ENCODE measurements around the gene SLC7A14. TPM values are rescaled to one million over a fixed set of nuclear protein-coding genes. Genes with fewer than 3 reads are reported as not detected.
"Not testable (repeated sequence)": the region's sequence is repeated elsewhere in the genome, so short reads cannot be mapped to it uniquely, and the experiment has no call there.

SLC7A14 gene
- total and polyA plus RNA-seq, 2 donors (not counting 1 experiment from before 2014, with no cell fraction given), result not detected

DNA sequence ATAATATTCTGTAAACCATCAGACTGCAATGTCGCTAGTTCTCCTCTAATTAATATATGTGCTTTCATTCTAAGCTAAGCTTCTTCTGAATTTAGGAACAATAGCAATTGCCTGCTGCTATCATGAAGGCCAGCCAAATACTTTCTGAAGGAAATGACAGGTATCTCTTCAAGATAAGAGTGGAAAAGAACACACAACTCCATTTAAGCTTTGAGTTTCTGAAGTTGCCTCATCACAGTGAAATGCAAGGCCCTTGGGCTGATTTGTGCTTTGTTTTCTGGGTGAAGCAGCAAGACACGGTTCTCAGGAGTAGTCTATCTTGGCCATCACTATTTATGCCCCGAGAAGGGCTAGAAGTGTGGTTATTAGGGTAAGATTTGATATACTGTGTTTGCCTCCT, 6.2 kb downstream of the SLC7A14 start:
- no peak overlapping the region for H3K27ac Mint-ChIP-seq
- no peak for ATAC-seq (ENCODE audit: low read depth)
- no peak overlapping the region for H2AFZ ChIP-seq (ENCODE audit: insufficient read depth, low read depth, low read length, poor library complexity, severe bottlenecking)
- no peak overlapping the region for H3K4me2 ChIP-seq (replicated peaks; ENCODE audit: low read depth, low read length, poor library complexity, severe bottlenecking)
- H3K9ac ChIP-seq (ENCODE audit: low read length), result no peak overlapping the region
- H3K79me2 ChIP-seq (ENCODE audit: control insufficient read depth, insufficient read depth, low read length), result no peaks in the 10 kb centered on the region
- peaks cover 45% of the 10 kb centered on the region for H3K27me3 Mint-ChIP-seq
- H3K9me3 Mint-ChIP-seq (ENCODE audit: insufficient read depth), result peaks cover 3% of the 10 kb centered on the region
- no peaks in the 10 kb centered on the region for H4K20me1 ChIP-seq (ENCODE audit: control insufficient read depth, insufficient read depth, low read length, poor library complexity, severe bottlenecking)
- ChIA-PET CTCF (no interaction called here), POLR2A (no interaction called here)
- no peaks in the 10 kb centered on the region for H3K36me3 ChIP-seq (replicated peaks in 1 of 2; ENCODE audit: control extremely low read depth in 1 of 2, control insufficient read depth in 1 of 2, extremely low read depth in 1 of 2, insufficient read depth in 2 of 2, low read length in 1 of 2)
- H3K9me3 ChIP-seq (ENCODE audit: control extremely low read depth in 1 of 3, control insufficient read depth in 2 of 3, insufficient read depth in 1 of 3, low read length in 2 of 3), result peaks cover 0 to 4% (median 0%) of the 10 kb centered on the region in 3 donors
- H3K4me1 ChIP-seq (ENCODE audit: control insufficient read depth in 2 of 2, insufficient read depth in 2 of 2, low read length in 2 of 2), result no peaks in the 10 kb centered on the region
- H3K4me3 Mint-ChIP-seq, result no peak overlapping the region
- DNase-seq, result no peak
- 66% methylated on average over 2 of the region's 3 CpGs for WGBS (ENCODE audit: insufficient coverage)
- intact Hi-C loops (cut with micrococcal nuclease), result no loop called here
- no peak for TF ChIP-seq EZH2 (IDR thresholded peaks at IDR 0.05; ENCODE audit: borderline replicate concordance, insufficient read depth, low read depth, low read length, poor library complexity, severe bottlenecking)
- TF ChIP-seq, protein P1, sequence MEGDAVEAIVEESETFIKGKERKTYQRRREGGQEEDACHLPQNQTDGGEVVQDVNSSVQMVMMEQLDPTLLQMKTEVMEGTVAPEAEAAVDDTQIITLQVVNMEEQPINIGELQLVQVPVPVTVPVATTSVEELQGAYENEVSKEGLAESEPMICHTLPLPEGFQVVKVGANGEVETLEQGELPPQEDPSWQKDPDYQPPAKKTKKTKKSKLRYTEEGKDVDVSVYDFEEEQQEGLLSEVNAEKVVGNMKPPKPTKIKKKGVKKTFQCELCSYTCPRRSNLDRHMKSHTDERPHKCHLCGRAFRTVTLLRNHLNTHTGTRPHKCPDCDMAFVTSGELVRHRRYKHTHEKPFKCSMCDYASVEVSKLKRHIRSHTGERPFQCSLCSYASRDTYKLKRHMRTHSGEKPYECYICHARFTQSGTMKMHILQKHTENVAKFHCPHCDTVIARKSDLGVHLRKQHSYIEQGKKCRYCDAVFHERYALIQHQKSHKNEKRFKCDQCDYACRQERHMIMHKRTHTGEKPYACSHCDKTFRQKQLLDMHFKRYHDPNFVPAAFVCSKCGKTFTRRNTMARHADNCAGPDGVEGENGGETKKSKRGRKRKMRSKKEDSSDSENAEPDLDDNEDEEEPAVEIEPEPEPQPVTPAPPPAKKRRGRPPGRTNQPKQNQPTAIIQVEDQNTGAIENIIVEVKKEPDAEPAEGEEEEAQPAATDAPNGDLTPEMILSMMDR (IDR thresholded peaks at IDR 0.05), result no peak
- H3K4me3 ChIP-seq (ENCODE audit: control extremely low read depth in 1 of 5, extremely low read depth in 1 of 5, insufficient read depth in 1 of 5, low read depth in 2 of 5, low read length in 4 of 5), result no peak overlapping the region
- peaks cover 0 to 25% (median 13%) of the 10 kb centered on the region in 4 experiments for H3K27me3 ChIP-seq (replicated peaks in 1 of 4; ENCODE audit: control extremely low read depth in 1 of 4, control insufficient read depth in 3 of 4, insufficient read depth in 4 of 4, low read length in 3 of 4)
- no peak overlapping the region for H3K27ac ChIP-seq (ENCODE audit: low read length in 2 of 2)
- H3K4me1 Mint-ChIP-seq, result no peaks in the 10 kb centered on the region

DNA sequence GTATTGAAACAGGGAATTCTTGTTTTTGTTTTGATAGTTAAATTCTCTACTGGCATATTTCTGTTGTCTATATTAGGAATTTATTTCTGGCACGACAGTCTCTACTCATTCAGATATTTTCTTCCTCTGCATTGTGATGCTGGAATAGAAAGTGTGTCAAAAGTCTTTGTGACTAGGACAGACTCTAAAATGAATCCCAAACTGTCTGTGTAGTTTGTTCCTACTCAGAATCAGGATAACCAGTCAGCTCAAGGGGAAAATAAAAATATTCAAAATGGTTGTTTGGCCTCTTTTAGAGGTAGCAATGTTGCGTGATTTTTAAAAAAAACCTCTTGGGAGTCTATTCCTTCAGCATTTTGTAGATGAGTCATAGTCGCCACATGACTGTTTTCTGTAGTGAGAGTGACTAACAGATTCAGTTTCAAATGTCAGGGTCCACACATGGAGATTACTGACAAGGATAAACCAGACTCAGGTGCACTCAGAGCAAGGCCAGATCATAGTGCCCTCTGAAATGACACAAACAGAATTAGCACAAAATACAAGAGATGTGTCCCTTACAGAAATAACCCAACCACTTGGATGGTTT, 13.1 kb downstream of the SLC7A14 start:
- intact Hi-C loops (cut with micrococcal nuclease), result no loop called here
- Histone ChIP-seq H4K20me1 (ENCODE audit: control insufficient read depth, insufficient read depth, low read length, poor library complexity, severe bottlenecking) (no peaks in the 10 kb centered on the region), H3K79me2 (ENCODE audit: control insufficient read depth, insufficient read depth, low read length) (no peaks in the 10 kb centered on the region), H3K9ac (ENCODE audit: low read length) (no peak overlapping the region), H3K27ac (ENCODE audit: low read length in 2 of 2) (no peak overlapping the region), H3K36me3 (replicated peaks in 1 of 2; ENCODE audit: control extremely low read depth in 1 of 2, control insufficient read depth in 1 of 2, extremely low read depth in 1 of 2, insufficient read depth in 2 of 2, low read length in 1 of 2) (no peaks in the 10 kb centered on the region), H3K27me3 (replicated peaks in 1 of 4; ENCODE audit: control extremely low read depth in 1 of 4, control insufficient read depth in 3 of 4, insufficient read depth in 4 of 4, low read length in 3 of 4) (peaks cover 0 to 6% (median 0%) of the 10 kb centered on the region in 4 experiments), H2AFZ (ENCODE audit: insufficient read depth, low read depth, low read length, poor library complexity, severe bottlenecking) (no peak overlapping the region), H3K9me3 (ENCODE audit: control extremely low read depth in 1 of 3, control insufficient read depth in 2 of 3, insufficient read depth in 1 of 3, low read length in 2 of 3) (no peaks in the 10 kb centered on the region), H3K4me2 (replicated peaks; ENCODE audit: low read depth, low read length, poor library complexity, severe bottlenecking) (no peak overlapping the region), H3K4me3 (ENCODE audit: control extremely low read depth in 1 of 5, extremely low read depth in 1 of 5, insufficient read depth in 1 of 5, low read depth in 2 of 5, low read length in 4 of 5) (no peak overlapping the region), H3K4me1 (ENCODE audit: control insufficient read depth in 2 of 2, insufficient read depth in 2 of 2, low read length in 2 of 2) (no peaks in the 10 kb centered on the region)
- H3K9me3 Mint-ChIP-seq (ENCODE audit: insufficient read depth), result no peaks in the 10 kb centered on the region
- H3K27ac Mint-ChIP-seq, result no peak overlapping the region
- ChIA-PET CTCF (no interaction called here), POLR2A (no interaction called here)
- no peak for DNase-seq
- H3K27me3 Mint-ChIP-seq, result peaks cover 40% of the 10 kb centered on the region
- no peaks in the 10 kb centered on the region for H3K4me1 Mint-ChIP-seq
- 57% methylated on average over 2 of the region's 3 CpGs for WGBS (ENCODE audit: insufficient coverage)
- H3K4me3 Mint-ChIP-seq, result no peak overlapping the region
- no peak for ATAC-seq (ENCODE audit: low read depth)
- TF ChIP-seq, protein P1 (IDR thresholded peaks at IDR 0.05), result no peak
- no peak for TF ChIP-seq EZH2 (IDR thresholded peaks at IDR 0.05; ENCODE audit: borderline replicate concordance, insufficient read depth, low read depth, low read length, poor library complexity, severe bottlenecking)

DNA sequence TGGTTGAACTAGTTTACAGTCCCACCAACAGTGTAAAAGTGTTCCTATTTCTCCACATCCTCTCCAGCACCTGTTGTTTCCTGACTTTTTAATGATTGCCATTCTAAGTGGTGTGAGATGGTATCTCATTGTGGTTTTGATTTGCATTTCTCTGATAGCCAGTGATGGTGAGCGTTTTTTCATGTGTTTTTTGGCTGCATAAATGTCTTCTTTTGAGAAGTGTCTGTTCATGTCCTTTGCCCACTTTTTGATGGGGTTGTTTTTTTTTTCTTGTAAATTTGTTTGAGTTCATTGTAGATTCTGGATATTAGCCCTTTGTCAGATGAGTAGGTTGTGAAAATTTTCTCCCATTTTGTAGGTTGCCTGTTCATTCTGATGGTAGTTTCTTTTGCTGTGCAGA, 18.3 kb downstream of the SLC7A14 start:
- H3K9me3 Mint-ChIP-seq (ENCODE audit: insufficient read depth); CTCF ChIA-PET: not testable (repeated sequence)

More for the DNA sequence above, 18.3 kb downstream of the SLC7A14 start:
- H3K9ac ChIP-seq (ENCODE audit: low read length); H3K4me1 ChIP-seq (ENCODE audit: control insufficient read depth in 2 of 2, insufficient read depth in 2 of 2, low read length in 2 of 2); POLR2A ChIA-PET; H3K27me3 ChIP-seq (replicated peaks in 1 of 4; ENCODE audit: control extremely low read depth in 1 of 4, control insufficient read depth in 3 of 4, insufficient read depth in 4 of 4, low read length in 3 of 4); H3K79me2 ChIP-seq (ENCODE audit: control insufficient read depth, insufficient read depth, low read length); H3K9me3 ChIP-seq (ENCODE audit: control extremely low read depth in 1 of 3, control insufficient read depth in 2 of 3, insufficient read depth in 1 of 3, low read length in 2 of 3); H2AFZ ChIP-seq (ENCODE audit: insufficient read depth, low read depth, low read length, poor library complexity, severe bottlenecking); DNase-seq; H3K4me3 ChIP-seq (ENCODE audit: control extremely low read depth in 1 of 5, extremely low read depth in 1 of 5, insufficient read depth in 1 of 5, low read depth in 2 of 5, low read length in 4 of 5); H4K20me1 ChIP-seq (ENCODE audit: control insufficient read depth, insufficient read depth, low read length, poor library complexity, severe bottlenecking); H3K27ac Mint-ChIP-seq; intact Hi-C loops (cut with micrococcal nuclease); H3K4me2 ChIP-seq (replicated peaks; ENCODE audit: low read depth, low read length, poor library complexity, severe bottlenecking); H3K36me3 ChIP-seq (replicated peaks in 1 of 2; ENCODE audit: control extremely low read depth in 1 of 2, control insufficient read depth in 1 of 2, extremely low read depth in 1 of 2, insufficient read depth in 2 of 2, low read length in 1 of 2); ATAC-seq (ENCODE audit: low read depth); H3K4me3 Mint-ChIP-seq; H3K4me1 Mint-ChIP-seq; H3K27ac ChIP-seq (ENCODE audit: low read length in 2 of 2): not testable (repeated sequence)
- peaks cover 20% of the 10 kb centered on the region for H3K27me3 Mint-ChIP-seq
- WGBS (ENCODE audit: insufficient coverage), result no CpG with 5 or more reads among the region's 1 CpG
